Neutrophil (primary cell): ENCODE data around the gene FRMPD4.

Experiments used
- H3K27ac ChIP-seq: fragments of 200-600 bp; sonication (generic); 2 replicates; pipeline ENCODE4 v1.5.1; 2016; ENCODE audit warnings: mild to moderate bottlenecking, moderate library complexity
- H3K27me3 ChIP-seq: fragments of 200-600 bp; sonication (generic); 2 replicates; pipeline ENCODE4 v1.6.0; 2016; ENCODE audit warnings: mild to moderate bottlenecking
- H3K36me3 ChIP-seq: fragments of 200-600 bp; sonication (generic); 2 replicates; pipeline ENCODE4 v1.5.1; 2017
- H3K4me1 ChIP-seq, 2 experiments: fragments of 200-600 bp in 1 of 2; sonication (generic) in 1 of 2; 1 replicate in 1 of 2; 2 replicates in 1 of 2; pipeline versions ENCODE4 v1.5.1 to v1.6.1; 2013 to 2016; ENCODE audit warnings: low read depth in 1 of 2, low read length in 1 of 2, mild to moderate bottlenecking in 1 of 2, moderate library complexity in 1 of 2; ENCODE audit not compliant: control insufficient read depth in 1 of 2, insufficient read depth in 1 of 2
- H3K4me3 ChIP-seq, 2 experiments: fragments of 200-600 bp in 1 of 2; sonication (generic) in 1 of 2; 1 replicate in 1 of 2; 2 replicates in 1 of 2; pipeline ENCODE4 v1.5.1; 2013 to 2016; ENCODE audit warnings: low read depth in 1 of 2, low read length in 1 of 2, mild to moderate bottlenecking in 1 of 2, moderate library complexity in 1 of 2
- H3K9me3 ChIP-seq: fragments of 200-600 bp; sonication (generic); 2 replicates; pipeline ENCODE4 v1.5.1; 2016
- CTCF ChIP-seq: fragments of 200-600 bp; sonication (generic); IDR thresholded peaks from 2 replicates; pipeline ENCODE4 v1.5.1; 2016; ENCODE audit warnings: antibody characterized with exemption

FRMPD4 gene

DNA sequence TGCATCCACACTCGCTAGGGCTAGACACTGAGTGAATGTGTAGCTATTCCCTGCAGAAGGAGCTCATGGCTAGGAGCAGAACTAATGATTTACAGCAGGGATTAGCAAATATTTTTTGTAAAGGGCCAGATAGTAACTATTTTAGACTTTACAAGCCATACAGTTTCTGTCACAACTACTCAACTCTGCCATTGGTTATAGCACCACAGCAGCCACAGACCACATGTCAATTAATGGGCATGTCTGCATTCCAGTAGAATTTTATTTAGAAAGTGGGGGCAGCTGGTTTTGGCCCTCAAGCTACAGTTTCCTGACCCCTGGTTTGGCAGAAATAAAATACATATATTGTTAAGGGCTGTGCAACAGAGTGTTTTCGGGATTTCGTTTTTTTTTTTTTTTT lies 192.6 kb downstream of the FRMPD4 start:
- H3K9me3 ChIP-seq: no peaks in the 10 kb centered on the region
- H3K4me3 ChIP-seq: no peak overlapping the region
- no peaks in the 10 kb centered on the region for H3K27me3 ChIP-seq
- TF ChIP-seq CTCF: no peak
- no peaks in the 10 kb centered on the region for H3K36me3 ChIP-seq
- H3K4me1 ChIP-seq: no peaks in the 10 kb centered on the region
- H3K27ac ChIP-seq: no peak overlapping the region

DNA sequence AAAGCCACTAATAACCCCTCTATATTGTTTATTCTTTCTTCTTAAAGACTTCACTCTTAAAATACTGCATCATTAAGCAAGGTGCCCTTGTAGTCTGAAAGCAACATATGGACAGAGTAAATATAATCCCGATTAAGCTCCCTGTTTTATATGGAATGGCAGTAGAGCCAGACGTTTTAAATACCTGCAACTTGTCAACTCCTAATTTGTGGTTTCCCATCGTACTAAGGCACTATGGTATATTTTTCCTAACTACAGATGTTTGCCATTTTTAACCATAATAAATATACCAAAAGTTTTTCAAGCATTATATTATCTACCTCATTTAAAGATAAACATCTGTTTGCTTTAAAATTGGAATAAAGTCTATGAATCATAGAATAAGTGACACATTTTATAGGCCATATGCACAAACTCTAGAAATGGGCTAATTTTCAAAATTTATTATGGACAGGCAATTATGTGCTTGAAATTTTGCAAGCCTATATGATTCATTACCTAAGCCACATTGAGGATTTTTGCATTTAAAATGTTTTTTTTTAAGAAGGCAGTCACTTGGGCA lies 194.6 kb downstream of the FRMPD4 start:
- H3K4me3 ChIP-seq: no peak overlapping the region
- H3K27me3 ChIP-seq: no peaks in the 10 kb centered on the region
- TF ChIP-seq CTCF: no peak
- no peaks in the 10 kb centered on the region for H3K9me3 ChIP-seq
- H3K36me3 ChIP-seq: no peaks in the 10 kb centered on the region
- H3K27ac ChIP-seq: no peak overlapping the region
- H3K4me1 ChIP-seq: no peaks in the 10 kb centered on the region

DNA sequence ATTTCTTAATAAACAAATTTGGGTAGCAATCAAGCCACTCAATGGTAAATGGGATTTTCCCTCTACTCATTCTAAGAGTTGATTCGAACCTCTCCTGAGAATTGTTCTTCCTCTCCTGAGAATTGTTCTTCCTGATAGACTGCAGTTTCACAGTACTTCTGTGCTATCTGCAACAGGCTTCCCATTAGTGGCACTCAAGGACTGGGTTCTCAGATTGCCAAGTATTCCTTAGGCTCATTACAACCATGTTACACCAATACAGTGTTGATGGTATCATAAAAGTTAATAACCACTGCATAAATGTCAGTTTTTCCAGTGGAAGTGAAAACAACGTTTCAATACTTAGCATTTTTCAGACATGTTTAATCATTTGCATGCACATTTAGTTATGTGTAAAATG lies 201.6 kb downstream of the FRMPD4 start:
- Histone ChIP-seq H3K4me3 (no peak overlapping the region), H3K4me1 (no peaks in the 10 kb centered on the region), H3K9me3 (no peaks in the 10 kb centered on the region), H3K27ac (no peak overlapping the region), H3K27me3 (no peaks in the 10 kb centered on the region), H3K36me3 (no peaks in the 10 kb centered on the region)
- no peak for TF ChIP-seq CTCF

DNA sequence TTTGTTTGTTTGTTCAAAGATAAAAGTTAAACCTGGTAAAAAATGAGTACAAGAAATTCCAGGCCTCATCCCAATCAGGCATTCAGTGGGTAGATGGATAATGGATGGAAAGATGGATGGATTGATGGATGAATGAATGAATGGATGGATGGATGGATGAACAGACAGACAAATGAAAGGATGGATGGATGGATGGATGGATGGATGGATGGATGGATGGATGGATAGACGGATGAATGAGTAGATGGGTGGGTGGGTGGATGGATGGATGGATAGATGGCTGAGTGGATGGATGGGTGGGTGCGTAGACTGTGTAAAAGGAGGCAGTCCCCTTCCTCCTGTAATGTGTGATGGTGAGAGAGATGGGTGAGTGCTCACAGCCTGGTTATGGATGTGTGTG lies 206.7 kb downstream of the FRMPD4 start:
- H3K4me1 ChIP-seq: no peaks in the 10 kb centered on the region
- H3K4me3 ChIP-seq: no peak overlapping the region
- H3K9me3 ChIP-seq: no peaks in the 10 kb centered on the region
- H3K27me3 ChIP-seq: no peaks in the 10 kb centered on the region
- no peak for TF ChIP-seq CTCF
- H3K36me3 ChIP-seq: no peaks in the 10 kb centered on the region
- H3K27ac ChIP-seq: no peak overlapping the region

DNA sequence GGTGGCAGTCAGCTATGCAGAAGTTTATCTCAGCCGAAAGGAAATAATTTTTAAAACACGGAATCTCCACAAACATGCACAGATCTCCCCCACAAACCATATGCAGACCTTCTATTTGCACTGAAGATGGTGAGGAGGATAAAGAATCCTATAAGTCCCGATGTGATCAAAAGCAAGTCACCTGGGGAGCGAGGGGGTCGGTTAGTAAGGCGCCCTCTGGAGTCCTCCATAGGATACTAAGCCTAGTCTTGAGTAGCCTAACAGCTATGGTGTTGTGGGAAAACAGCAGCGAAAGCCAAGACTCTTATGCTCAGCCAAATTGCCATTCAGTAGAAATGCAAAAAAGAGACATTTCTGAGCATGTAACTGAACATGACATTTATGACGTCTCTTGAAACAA lies 210.9 kb downstream of the FRMPD4 start:
- Histone ChIP-seq H3K9me3 (no peaks in the 10 kb centered on the region), H3K27ac (no peak overlapping the region), H3K27me3 (no peaks in the 10 kb centered on the region), H3K4me1 (no peaks in the 10 kb centered on the region), H3K36me3 (no peaks in the 10 kb centered on the region), H3K4me3 (no peak overlapping the region)
- TF ChIP-seq CTCF: no peak

DNA sequence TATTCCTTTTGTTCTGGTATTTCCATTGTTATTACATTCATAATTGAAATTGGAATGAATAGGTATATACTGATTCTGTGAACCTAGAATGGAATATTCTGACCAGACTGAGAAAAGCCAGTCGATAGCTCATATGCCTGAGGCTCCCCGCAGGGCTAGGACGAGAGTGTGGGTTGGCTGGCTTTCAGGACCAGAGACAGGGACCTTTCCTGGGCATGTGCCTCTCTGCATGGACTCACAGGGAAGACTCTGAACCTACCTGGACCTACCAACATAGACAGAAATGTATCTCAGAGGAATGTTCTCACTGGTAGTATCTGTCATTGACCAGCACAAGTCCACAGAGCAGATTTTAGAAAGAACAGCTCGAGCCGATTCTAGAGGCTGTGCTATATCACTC lies 214.6 kb downstream of the FRMPD4 start:
- Histone ChIP-seq H3K4me3 (no peak overlapping the region), H3K4me1 (no peaks in the 10 kb centered on the region), H3K27ac (no peak overlapping the region), H3K36me3 (no peaks in the 10 kb centered on the region), H3K9me3 (no peaks in the 10 kb centered on the region), H3K27me3 (no peaks in the 10 kb centered on the region)
- no peak for TF ChIP-seq CTCF
